ENCODE data around the gene FRA10AC1. TPM values are rescaled to one million over a fixed set of nuclear protein-coding genes. Genes with fewer than 3 reads are reported as not detected.
A peak's percentile ranks its signal among the peaks of the same experiment; 100 is the strongest.

Gene FRA10AC1
- total and polyA plus RNA-seq, 2 of the 13 experiments (the other 11 are each of a cell fraction or from before 2014, with no cell fraction given), result 5.3 to 7.4 TPM

GRCh38 chr10:93666030-93666429, 36.4 kb downstream of the FRA10AC1 start:
- DNase-seq (ENCODE audit: low spot score) (no peak), FAIRE-seq (no peak), ATAC-seq (no peak)
- Histone ChIP-seq H3K27me3 (ENCODE audit: control insufficient read depth in 1 of 2, insufficient read depth in 2 of 2, low read length in 2 of 2) (no peaks in the 10 kb centered on the region), H3K27ac (ENCODE audit: extremely low read length, insufficient read depth, low read length) (no peak overlapping the region), H3K9ac (ENCODE audit: insufficient read depth, low read depth, low read length) (no peak overlapping the region), H3K4me2 (ENCODE audit: low read depth, low read length) (no peak overlapping the region), H2AFZ (ENCODE audit: low read length) (no peak overlapping the region), H3K4me3 (replicated peaks in 1 of 3; ENCODE audit: insufficient read depth in 1 of 3, low read depth in 2 of 3, low read length in 3 of 3) (no peak overlapping the region), H3K9me3 (ENCODE audit: low read length) (no peaks in the 10 kb centered on the region), H4K20me1 (ENCODE audit: insufficient read depth, low read length) (no peaks in the 10 kb centered on the region), H3K79me2 (ENCODE audit: insufficient read depth, low read length) (no peaks in the 10 kb centered on the region), H3K36me3 (replicated peaks in 1 of 2; ENCODE audit: control insufficient read depth in 1 of 2, insufficient read depth in 2 of 2, low read length in 2 of 2) (peaks cover 2 to 25% of the 10 kb centered on the region in 2 experiments; a peak in 3 of 5 replicates), H3K4me1 (ENCODE audit: insufficient read depth, low read length) (peaks cover 8% of the 10 kb centered on the region)
- POLR2A ChIA-PET, result no interaction called here
- CTCF ChIA-PET (ENCODE audit: low intra/inter-chr PET ratio, low total read pairs), result no interaction called here
- over 99% methylated on average over 4 of the region's 4 CpGs for WGBS (ENCODE audit: low lambda C conversion rate)
- BruUV-seq (replicated peaks), result no TSS peak
- TF ChIP-seq CHD2 (IDR thresholded peaks at IDR 0.05; ENCODE audit: low read depth, low read length), result no peak
- peak; percentile 85 for TF ChIP-seq ATF7 (IDR thresholded peaks at IDR 0.05)
- no peak for TF ChIP-seq ATF7 (CRISPR knock-in tag; IDR thresholded peaks at IDR 0.05)
- in situ Hi-C loops (cut with HindIII; ENCODE audit: extremely low pct_ligation_motif_present, low pct_unique_long_range_greater_than_20kb) (no loop called here), intact Hi-C loops (cut with micrococcal nuclease; ENCODE audit: unreplicated experiment) (no loop called here)

- DNase-seq (ENCODE audit: low spot score) (no peak), FAIRE-seq (no peak), ATAC-seq (peak; percentile 71)
- CTCF ChIA-PET (ENCODE audit: low intra/inter-chr PET ratio, low total read pairs), result no interaction called here
- Histone ChIP-seq H4K20me1 (ENCODE audit: insufficient read depth, low read length) (no peaks in the 10 kb centered on the region), H3K79me2 (ENCODE audit: insufficient read depth, low read length) (no peaks in the 10 kb centered on the region), H3K4me3 (replicated peaks in 1 of 3; ENCODE audit: insufficient read depth in 1 of 3, low read depth in 2 of 3, low read length in 3 of 3) (no peak overlapping the region), H3K27ac (ENCODE audit: extremely low read length, insufficient read depth, low read length) (no peak overlapping the region), H3K9ac (ENCODE audit: insufficient read depth, low read depth, low read length) (no peak overlapping the region), H3K27me3 (ENCODE audit: control insufficient read depth in 1 of 2, insufficient read depth in 2 of 2, low read length in 2 of 2) (no peaks in the 10 kb centered on the region), H2AFZ (ENCODE audit: low read length) (no peak overlapping the region), H3K4me2 (ENCODE audit: low read depth, low read length) (no peak overlapping the region), H3K4me1 (ENCODE audit: insufficient read depth, low read length) (peaks cover 6% of the 10 kb centered on the region), H3K9me3 (ENCODE audit: low read length) (no peaks in the 10 kb centered on the region), H3K36me3 (replicated peaks in 1 of 2; ENCODE audit: control insufficient read depth in 1 of 2, insufficient read depth in 2 of 2, low read length in 2 of 2) (no peaks in the 10 kb centered on the region; a peak in 1 of 5 replicates)
- in situ Hi-C loops (cut with HindIII; ENCODE audit: extremely low pct_ligation_motif_present, low pct_unique_long_range_greater_than_20kb), result no loop called here
- no TSS peak for BruUV-seq (replicated peaks)
- intact Hi-C loops (cut with micrococcal nuclease; ENCODE audit: unreplicated experiment), result no loop called here
- TF ChIP-seq ZNF674 (CRISPR knock-in tag; IDR thresholded peaks at IDR 0.05; ENCODE audit: low read depth) (no peak), ZNF770 (CRISPR knock-in tag; IDR thresholded peaks at IDR 0.05) (peak; percentile 95), ZMYM3 (CRISPR knock-in tag; IDR thresholded peaks at IDR 0.05) (0 out of 2 replicates have a peak, but pooled peaks have one; percentile 26), ZNF121 (CRISPR knock-in tag; IDR thresholded peaks at IDR 0.05) (peak; percentile 77), ZNF354B (CRISPR knock-in tag; IDR thresholded peaks at IDR 0.05) (no peak)
- WGBS (ENCODE audit: low lambda C conversion rate), result 17% methylated on average over 1 of the region's 1 CpG
- POLR2A ChIA-PET, result no interaction called here
Measured at GRCh38 chr10:93657757-93658156, 44.6 kb downstream of the FRA10AC1 start.

All from HepG2 (cell line).